Measurements from ENCODE around the gene REG3A.

REG3A gene

GRCh38 chr2:79159653-79160052, at the start of gene REG3A:
REG3A (minus strand) TSS chr2:79159753; CDS start chr2:79159405, 348 bp downstream.
- DNase-seq = no peak

DNA sequence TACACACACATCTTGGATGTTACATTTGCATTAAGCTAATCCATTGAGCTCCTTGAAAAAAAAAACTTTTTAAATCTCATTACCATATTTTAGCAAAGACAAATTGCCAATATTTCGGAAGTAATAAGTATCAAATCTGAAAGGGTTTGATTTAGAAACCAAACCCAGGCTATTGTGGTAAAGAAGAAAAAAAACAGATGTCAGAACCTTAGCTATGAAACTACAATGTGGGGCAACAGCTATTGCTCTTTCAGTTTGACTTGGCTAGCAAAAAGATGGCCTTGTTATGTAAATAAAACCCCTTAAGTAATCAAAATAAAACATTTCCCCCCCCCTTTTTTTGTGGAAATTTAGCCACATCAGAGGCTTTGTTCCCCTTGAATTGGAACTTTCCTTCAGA, 41.2 kb upstream of the REG3A start:
- no peak for DNase-seq

DNA sequence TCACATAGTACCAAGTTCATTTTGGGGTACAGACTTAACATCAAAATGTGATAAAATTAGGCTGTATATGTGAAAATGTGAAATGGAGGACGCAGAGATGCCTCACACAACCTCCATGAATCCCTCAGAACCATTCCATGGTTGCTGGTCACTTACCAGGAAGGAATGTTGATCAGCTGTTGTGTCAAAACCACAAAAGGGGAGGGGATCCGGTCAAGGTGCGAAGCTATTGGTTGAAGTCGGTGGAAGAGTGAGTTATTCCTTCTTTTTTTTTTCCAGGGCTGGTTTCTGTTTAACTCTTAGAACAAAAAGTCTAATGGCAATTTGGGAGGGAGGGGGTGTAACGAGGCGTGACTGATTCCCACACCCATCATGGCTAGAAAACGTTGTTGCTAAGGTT, 32.3 kb upstream of the REG3A start:
- DNase-seq = no peak

- DNase-seq = no peak
Observed at GRCh38 chr2:79191081-79191480, 31.5 kb upstream of the REG3A start.

DNA sequence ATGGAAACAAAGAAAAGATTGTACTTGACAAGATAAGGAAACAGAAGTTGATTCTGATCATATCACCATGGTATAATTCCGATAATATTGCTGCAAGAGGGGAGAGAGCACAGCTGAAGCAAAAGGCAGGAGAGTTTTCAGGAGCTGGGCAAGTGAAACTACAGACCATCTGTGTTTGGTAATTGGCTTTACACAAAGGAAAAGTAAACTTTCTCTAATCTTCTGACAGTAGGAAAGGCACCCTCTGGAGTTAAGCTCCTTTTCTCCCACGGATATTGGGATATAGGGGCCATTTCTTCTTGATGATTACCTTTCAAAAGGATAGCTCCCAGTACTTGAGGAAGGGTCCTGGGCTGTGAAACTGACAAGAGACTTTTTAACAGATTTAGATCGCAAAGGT, 29.9 kb upstream of the REG3A start:
- DNase-seq = no peak

GRCh38 chr2:79181617-79182016, 22.1 kb upstream of the REG3A start:
- DNase-seq = no peak

- no peak for DNase-seq
Observed at GRCh38 chr2:79180092-79180491, 20.5 kb upstream of the REG3A start.

- no peak for DNase-seq
Observed at GRCh38 chr2:79179036-79179435, 19.5 kb upstream of the REG3A start.

DNA sequence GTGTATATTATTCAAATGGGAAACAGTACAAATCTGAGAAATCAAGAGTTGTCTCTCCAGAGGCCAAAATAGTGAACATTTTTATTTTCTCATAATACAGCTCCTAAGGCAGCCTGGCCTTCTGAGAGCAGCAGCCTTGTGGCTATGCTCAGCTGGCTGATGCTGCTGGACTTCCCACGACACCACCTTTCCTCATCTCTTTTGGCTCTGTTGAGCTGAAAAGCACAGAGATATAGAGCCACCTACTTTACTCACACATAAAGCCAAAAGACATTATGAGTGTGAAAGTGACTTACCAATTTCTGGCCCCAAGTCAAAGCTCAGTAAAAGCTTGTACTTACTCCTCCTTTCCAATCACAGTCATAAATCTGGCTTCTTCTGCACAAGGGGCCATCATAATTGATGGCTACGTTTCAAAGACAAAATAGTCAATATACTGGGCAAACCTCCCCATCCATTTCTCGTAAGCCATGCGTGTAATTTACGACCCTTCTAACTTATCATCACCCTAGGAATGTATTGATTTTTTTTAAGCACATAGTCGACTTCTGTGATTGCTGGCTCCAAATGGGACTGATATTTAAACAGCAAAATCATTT, 18.6 kb upstream of the REG3A start:
- no peak for DNase-seq

DNA sequence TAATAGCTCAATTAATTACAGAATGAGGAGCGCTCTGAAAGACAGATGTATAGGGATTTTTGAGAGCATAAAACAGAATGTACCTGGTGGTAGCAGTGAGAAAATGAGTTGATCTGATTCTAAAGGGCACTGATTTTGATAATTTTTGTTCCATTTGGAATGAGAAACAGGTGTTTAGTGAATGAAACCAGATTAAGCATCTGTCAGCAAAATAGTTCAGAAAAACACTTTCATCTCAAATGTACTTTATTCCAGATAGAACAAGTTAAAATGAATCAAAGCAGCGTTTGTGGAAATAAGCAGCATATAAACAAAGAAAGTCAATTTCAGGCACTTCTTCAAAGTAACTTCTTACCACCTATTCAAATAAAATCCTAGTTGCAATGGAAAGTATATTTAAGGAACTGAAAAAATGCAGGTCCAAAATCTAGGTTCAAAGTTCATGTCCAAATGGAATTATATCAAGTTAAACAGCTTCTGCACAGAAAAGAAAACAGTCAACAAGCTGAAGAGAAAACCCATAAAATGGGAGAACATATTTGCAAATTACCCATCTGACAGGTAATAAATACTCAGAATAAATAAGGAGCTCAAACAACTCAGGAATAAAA, 11.9 kb upstream of the REG3A start:
- no peak for DNase-seq

DNA sequence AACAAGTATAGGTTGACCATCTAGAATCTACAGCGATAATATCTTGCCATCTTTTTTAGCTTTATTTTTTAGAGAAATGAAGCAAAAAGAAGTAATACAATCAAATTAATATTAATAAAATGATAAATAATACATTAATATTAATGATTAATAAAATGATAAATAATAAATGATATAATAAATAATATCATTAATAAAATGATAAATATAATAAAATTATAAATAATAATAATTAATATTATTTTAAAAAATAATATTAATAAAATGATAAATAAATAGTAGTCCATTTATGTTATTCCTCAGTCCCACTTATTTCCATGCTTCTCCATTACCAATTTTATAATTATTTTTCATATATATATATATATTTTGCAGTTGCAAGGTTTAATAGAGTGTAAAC, 3.2 kb upstream of the REG3A start:
- no peak for DNase-seq

GRCh38 chr2:79162132-79162531, 2.6 kb upstream of the REG3A start:
- no peak for DNase-seq

- no peak for DNase-seq
Observed at GRCh38 chr2:79159030-79159429, 523 bp downstream of the REG3A start.

- DNase-seq = no peak
Observed at GRCh38 chr2:79155826-79156476, 3.6 kb downstream of the REG3A start.

DNA sequence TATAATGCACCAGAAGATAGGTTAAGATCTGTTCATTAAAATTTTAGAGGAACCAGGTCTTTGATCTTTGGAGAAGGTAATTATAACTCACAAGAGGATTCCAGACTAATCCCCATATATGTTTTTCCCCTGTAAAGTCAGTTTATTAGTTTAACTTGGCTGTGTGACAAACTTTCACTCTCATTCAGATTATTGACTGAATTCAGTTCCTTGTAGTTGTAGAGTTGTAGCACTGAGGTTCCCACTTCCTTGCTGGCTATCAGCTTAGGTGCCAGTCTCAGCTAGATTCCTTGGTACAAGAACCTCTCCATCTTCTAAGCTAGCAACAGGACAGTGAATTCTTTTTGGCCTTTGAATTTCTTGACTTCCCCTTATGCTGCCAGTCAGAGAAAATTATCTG, 20.1 kb downstream of the REG3A start:
- DNase-seq = no peak

- no peak for DNase-seq
Observed at GRCh38 chr2:79138385-79138784, 21.2 kb downstream of the REG3A start.

DNA sequence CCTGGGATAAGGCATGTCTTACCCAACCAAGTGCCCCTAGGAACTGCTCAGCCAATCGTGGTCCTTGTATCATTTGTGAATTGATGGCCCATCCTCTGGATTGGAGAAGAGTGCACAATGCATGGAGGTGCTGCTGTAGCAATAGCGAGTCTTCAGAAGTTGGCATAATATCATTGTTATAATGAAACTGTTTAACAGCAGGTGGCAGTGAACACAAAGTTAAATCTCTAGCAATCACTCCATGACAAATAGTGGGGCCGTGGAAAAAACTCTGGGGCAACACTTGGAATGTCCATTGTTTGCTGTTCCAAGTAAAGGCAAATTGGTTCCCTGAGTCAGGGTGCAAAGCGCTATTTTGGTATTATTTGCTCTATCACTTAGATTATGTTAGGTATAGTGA, 27.9 kb downstream of the REG3A start:
- DNase-seq = no peak

- no peak for DNase-seq
Observed at GRCh38 chr2:79129804-79130203, 29.7 kb downstream of the REG3A start.

DNA sequence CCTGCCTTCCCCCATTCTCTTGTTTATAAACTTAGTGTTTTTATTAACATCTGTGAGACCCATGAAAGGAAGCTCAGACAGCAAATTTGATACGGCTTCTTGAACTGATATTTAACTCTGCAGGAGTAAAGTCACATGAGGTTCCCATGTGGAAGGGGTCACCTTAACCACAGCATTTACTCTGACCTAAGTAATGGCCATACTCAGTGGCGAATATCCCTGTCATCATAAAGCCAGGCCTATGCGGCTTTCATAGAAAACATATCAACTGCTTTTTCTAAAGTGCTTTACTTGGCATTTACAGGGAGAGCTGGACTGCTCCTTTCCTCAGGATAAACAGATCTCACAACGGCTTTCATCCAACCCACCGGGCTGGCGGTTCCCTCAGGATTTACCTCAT, 30.3 kb downstream of the REG3A start:
- DNase-seq = no peak

GRCh38 chr2:79128406-79128805, 31.1 kb downstream of the REG3A start:
- no peak for DNase-seq

GRCh38 chr2:79125721-79125985, 33.9 kb downstream of the REG3A start:
- DNase-seq = no peak

- DNase-seq = no peak
Observed at GRCh38 chr2:79124907-79125720, 34.4 kb downstream of the REG3A start.

DNA sequence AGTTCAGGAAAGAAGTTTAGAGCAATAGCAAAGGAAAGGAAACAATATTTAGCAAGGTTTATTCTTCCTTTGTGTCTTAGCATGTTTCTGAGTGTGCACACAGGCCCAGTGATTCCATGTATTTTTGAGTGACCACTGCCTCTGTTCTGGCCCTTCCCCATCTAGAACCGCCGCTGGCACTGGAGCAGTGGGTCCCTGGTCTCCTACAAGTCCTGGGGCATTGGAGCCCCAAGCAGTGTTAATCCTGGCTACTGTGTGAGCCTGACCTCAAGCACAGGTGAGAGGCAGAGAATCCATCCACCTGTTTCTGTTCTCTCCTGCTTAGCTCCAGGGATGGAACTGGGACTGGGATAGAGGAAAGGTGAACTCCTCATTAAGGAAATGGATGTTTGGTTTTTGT, 36.9 kb downstream of the REG3A start:
- DNase-seq = no peak

DNA sequence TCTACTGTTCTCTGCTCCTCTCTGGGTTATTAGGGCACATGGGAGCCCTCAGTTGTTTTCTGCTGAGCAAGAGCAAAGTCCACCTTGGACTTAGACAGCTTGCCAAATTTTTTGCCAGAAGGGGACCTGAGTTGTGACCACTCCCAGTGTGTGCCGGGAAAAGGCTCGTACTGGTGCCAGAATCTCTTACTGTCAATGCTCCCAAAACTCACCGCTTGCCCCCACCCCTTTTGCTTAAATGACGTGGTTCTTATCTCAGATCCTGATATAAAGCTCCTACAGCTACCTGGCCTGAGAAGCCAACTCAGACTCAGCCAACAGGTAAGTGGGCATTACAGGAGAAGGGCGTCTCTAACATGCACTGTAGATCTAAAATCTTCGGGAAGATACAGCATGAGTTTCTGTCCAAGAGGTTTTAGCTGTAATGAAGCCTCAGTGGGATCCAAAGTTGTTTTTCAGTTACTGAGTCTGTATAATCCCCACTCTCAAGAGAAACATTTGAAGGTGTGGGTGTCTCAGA, 39.3 kb downstream of the REG3A start, which contains the start of gene REG1A:
Gene REG1A, plus strand, starts transcription at position 295 of the 520 bp plus-strand sequence. CDS start 374 bp downstream, outside the sequence.
- DNase-seq = no peak
